GDM1 (cell line): Measurements from ENCODE around the gene TFCP2L1.

Experiments used
- DNase-seq: peaks from one replicate; lab custom pipeline; 2025; lab: John Stamatoyannopoulos, UW

The TFCP2L1 gene

GRCh38 chr2:121218386-121218938 lies 66.5 kb downstream of the TFCP2L1 start:
- no peak for DNase-seq

GRCh38 chr2:121217627-121218026 lies 67.4 kb downstream of the TFCP2L1 start:
- no peak for DNase-seq

GRCh38 chr2:121214296-121214695 lies 70.7 kb downstream of the TFCP2L1 start:
- no peak for DNase-seq

- DNase-seq, result no peak
These were observed 71.6 kb downstream of the TFCP2L1 start for GRCh38 chr2:121213386-121213785.

- DNase-seq, result no peak
These were observed 72.2 kb downstream of the TFCP2L1 start for GRCh38 chr2:121212661-121213325.

- no peak for DNase-seq
These were observed 73.3 kb downstream of the TFCP2L1 start for GRCh38 chr2:121211689-121212151.

- no peak for DNase-seq
These were observed 73.8 kb downstream of the TFCP2L1 start for GRCh38 chr2:121211251-121211650.

- no peak for DNase-seq
These were observed 74.3 kb downstream of the TFCP2L1 start for GRCh38 chr2:121210691-121211090.

GRCh38 chr2:121209014-121209610 lies 75.9 kb downstream of the TFCP2L1 start:
- DNase-seq, result no peak

GRCh38 chr2:121207494-121207893 lies 77.5 kb downstream of the TFCP2L1 start:
- no peak for DNase-seq

- no peak for DNase-seq
These were observed 79.6 kb downstream of the TFCP2L1 start for GRCh38 chr2:121205321-121205942.

GRCh38 chr2:121203591-121204249 lies 81.3 kb downstream of the TFCP2L1 start:
- DNase-seq, result no peak

GRCh38 chr2:121202541-121203310 lies 82.3 kb downstream of the TFCP2L1 start:
- no peak for DNase-seq

- no peak for DNase-seq
These were observed 83.2 kb downstream of the TFCP2L1 start for GRCh38 chr2:121201796-121202195.

GRCh38 chr2:121200419-121201315 lies 84.3 kb downstream of the TFCP2L1 start:
- DNase-seq, result no peak

GRCh38 chr2:121200011-121200347 lies 85.0 kb downstream of the TFCP2L1 start:
- no peak for DNase-seq

- DNase-seq, result no peak
These were observed 85.6 kb downstream of the TFCP2L1 start for GRCh38 chr2:121199281-121200010.

- no peak for DNase-seq
These were observed 87.5 kb downstream of the TFCP2L1 start for GRCh38 chr2:121197369-121198091.

GRCh38 chr2:121196849-121197155 lies 88.2 kb downstream of the TFCP2L1 start:
- DNase-seq, result no peak
